22Rv1 (cell line): ENCODE results near the gene UBE2D3.
"Not testable (repeated sequence)": the region's sequence is repeated elsewhere in the genome, so short reads cannot be mapped to it uniquely, and the experiment has no call there.

ENCODE experiments used
- CTCF ChIP-seq: fragments of 450-650 bp; IDR thresholded peaks from 2 replicates; pipeline ENCODE4 v1.5.1; 2017; ENCODE audit warnings: mild to moderate bottlenecking
- ZFX ChIP-seq: fragments of 450-650 bp; IDR thresholded peaks from 2 replicates; pipeline ENCODE4 v1.6.1; 2017; ENCODE audit warnings: antibody characterized with exemption, borderline replicate concordance

- not testable (repeated sequence) for TF ChIP-seq CTCF, ZFX
Measured at GRCh38 chr4:102819100-102819499, 8.3 kb downstream of the UBE2D3 start.
